Muscle of leg (tissue), 11 donors: ENCODE results near the gene RASA3. TPM values are rescaled to one million over a fixed set of nuclear protein-coding genes. Genes with fewer than 3 reads are reported as not detected.
"Not testable (repeated sequence)": the region's sequence is repeated elsewhere in the genome, so short reads cannot be mapped to it uniquely, and the experiment has no call there.

Experiments
- DNase-seq: peaks from one replicate; pipeline ENCODE4 v3.0.0; 2013
- H3K27ac ChIP-seq: one replicate; pipeline ENCODE4 v1.5.1; 2013; ENCODE audit warnings: mild to moderate bottlenecking, low read length, control low read depth
- H3K27me3 ChIP-seq: one replicate; pipeline ENCODE4 v1.6.1; 2013; ENCODE audit warnings: low read length; ENCODE audit not compliant: control insufficient read depth, insufficient read depth
- H3K36me3 ChIP-seq: one replicate; pipeline ENCODE4 v1.6.1; 2013; ENCODE audit warnings: low read length; ENCODE audit not compliant: control insufficient read depth, insufficient read depth
- H3K4me1 ChIP-seq: one replicate; pipeline ENCODE4 v1.6.1; 2013; ENCODE audit warnings: low read length; ENCODE audit not compliant: control insufficient read depth, insufficient read depth
- H3K4me3 ChIP-seq: one replicate; pipeline ENCODE4 v1.5.1; 2013; ENCODE audit warnings: low read length, control low read depth
- H3K9me3 ChIP-seq: replicated peaks from 2 replicates; pipeline ENCODE4 v1.6.1; 2013; ENCODE audit warnings: low read depth, low read length; ENCODE audit not compliant: control insufficient read depth
- WGBS: methylation state at CpG from one replicate; pipeline ENCODE4 v1.1.5; 2013; ENCODE audit warnings: missing lambda C conversion rate; ENCODE audit not compliant: insufficient coverage; 5-methylcytosine and 5-hydroxymethylcytosine counted together
- polyA plus RNA-seq, 8 donors: library from polyadenylated mRNA; unstranded; fragments of 120-200 nt; gene quantifications; one replicate each; pipeline versions ENCODE4 v1.2.1 to v1.2.3, GENCODE V29; 2013; ENCODE audit warnings: inconsistent platforms in 1 of 8, low replicate concordance in 1 of 8; ENCODE audit not compliant: insufficient read length in 8 of 8, insufficient read depth in 1 of 8
- total RNA-seq: library from RNA; stranded (reverse); fragments of 120-200 nt; gene quantifications from one replicate; pipeline ENCODE4 v1.2.4, GENCODE V29; 2013

RASA3 gene
- total and polyA plus RNA-seq, 9 donors: 15.9 to 27.2 (median 21.6) TPM

DNA sequence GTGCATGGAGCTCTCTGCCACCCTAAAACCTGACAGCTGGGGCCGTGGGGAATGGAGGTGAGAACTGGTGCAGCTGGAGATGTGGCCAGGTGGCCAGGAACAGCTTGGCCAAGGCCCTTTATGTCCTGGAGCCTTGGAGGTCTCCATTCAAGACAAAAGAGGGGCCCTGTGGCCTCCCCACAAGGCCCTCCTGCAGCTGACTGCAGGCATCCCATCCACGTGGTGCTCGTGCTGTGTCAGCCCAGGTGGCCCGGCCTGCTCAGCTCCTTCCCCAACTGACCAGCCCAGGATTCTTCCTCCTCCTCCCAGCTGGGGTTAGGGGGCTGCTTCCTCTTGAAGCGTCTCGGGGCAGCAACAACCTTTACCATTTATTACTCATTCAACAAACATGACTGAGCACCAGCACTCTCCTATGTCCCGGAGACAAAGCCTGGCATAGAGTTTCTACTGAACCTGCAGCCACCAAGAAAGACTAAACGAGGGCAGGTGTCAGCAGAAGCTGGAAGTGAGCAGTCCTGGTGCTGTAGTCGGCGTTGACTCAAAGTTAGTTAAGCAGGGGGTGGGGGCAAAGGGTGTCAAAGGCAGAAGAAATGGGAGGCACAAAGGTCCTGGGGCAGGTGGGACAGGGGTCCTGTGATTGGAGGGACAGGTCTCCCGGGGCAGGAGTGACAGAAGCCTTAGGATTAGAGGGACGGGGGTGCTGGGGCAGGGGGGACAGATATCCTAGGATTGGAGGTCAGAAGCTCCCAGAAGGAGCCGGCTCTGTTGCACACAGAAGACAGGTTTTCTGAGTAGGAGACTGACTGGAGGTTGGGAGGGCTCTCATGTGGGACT is 135.3 kb downstream of the RASA3 start:
- no peak for DNase-seq
- H3K4me3 ChIP-seq: no peak overlapping the region
- no peaks in the 10 kb centered on the region for H3K27me3 ChIP-seq
- H3K9me3 ChIP-seq: no peaks in the 10 kb centered on the region
- peaks cover 36% of the 10 kb centered on the region for H3K4me1 ChIP-seq
- peaks cover 60% of the 10 kb centered on the region for H3K36me3 ChIP-seq
- no peak overlapping the region for H3K27ac ChIP-seq
- WGBS: 87% methylated on average over 10 of the region's 13 CpGs

DNA sequence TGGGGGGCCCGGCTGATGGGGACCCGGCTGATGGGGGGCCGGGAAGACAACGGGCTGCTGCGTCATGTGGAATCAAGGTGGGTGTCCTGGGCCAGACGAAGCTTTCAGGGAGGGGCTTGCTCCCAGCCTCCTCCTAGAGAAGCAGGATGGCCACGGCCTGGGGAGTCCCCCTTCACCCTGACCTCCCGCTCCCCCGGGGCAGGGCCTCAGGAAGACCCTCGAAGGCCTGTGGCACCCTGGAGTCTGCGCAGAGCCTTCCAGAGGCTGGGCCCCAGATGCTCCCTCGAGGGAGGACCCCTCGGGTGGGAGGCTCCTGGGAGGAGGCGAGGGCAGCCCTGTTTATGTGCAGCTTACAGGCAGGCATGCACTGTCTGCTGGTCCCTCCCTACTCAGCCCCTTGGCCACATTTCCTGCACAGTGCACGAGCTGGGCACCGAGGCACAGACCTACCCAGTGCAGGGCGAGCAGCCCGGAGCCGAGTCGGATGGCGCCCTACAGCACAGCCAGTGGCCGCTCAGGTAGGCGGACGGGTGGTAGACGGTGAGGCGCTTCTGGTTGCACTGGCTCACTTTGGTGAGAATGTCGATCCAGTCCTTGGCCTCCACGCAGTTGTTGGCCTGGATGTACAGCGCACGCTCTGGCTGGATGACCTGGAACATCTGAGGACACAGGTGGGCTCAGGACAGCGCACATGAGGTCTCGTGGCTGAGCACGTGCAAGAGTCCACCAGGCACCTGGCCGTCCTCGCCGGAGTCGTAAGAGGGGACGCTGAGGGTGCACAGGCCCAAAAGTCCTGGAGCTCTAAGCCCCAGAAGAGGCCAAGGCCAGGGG is 136.1 kb downstream of the RASA3 start:
- WGBS: 92% methylated on average over 32 of the region's 38 CpGs
- Histone ChIP-seq H3K36me3 (peaks cover 59% of the 10 kb centered on the region), H3K4me1 (peaks cover 43% of the 10 kb centered on the region), H3K9me3 (no peaks in the 10 kb centered on the region), H3K27me3 (no peaks in the 10 kb centered on the region), H3K4me3 (no peak overlapping the region), H3K27ac (no peak overlapping the region)
- no peak for DNase-seq

DNA sequence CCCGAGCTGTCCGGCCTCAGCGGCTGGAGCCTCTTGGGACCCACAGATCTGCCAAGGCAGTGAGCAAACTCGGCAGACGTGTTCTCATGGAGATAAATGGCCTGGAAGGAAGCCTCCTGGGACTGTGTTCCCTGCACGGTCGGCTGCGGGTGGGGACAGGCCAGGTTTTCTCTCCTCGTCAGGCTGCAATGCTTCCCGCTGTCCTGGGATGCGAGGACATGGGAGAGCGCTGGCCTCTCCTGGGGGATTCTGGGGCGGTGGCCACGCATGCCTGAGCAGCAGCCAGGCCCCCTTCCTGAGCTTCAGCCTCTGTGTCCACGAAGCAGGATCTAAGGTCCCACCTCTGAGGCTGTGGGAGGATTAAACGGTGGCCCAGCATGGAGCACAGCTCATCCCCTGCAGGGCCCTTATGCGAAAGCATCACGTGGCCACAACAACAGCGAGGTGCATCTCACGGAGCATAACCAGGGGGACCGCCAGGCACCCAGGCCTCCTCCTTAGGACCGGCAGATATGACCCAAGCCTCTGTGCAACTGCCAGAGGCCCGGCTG is 137.3 kb downstream of the RASA3 start:
- H3K9me3 ChIP-seq: no peaks in the 10 kb centered on the region
- 65% methylated on average over 22 of the region's 23 CpGs for WGBS
- H3K4me3 ChIP-seq: no peak overlapping the region
- peaks cover 48% of the 10 kb centered on the region for H3K4me1 ChIP-seq
- no peaks in the 10 kb centered on the region for H3K27me3 ChIP-seq
- no peak for DNase-seq
- peaks cover 57% of the 10 kb centered on the region for H3K36me3 ChIP-seq
- H3K27ac ChIP-seq: no peak overlapping the region

DNA sequence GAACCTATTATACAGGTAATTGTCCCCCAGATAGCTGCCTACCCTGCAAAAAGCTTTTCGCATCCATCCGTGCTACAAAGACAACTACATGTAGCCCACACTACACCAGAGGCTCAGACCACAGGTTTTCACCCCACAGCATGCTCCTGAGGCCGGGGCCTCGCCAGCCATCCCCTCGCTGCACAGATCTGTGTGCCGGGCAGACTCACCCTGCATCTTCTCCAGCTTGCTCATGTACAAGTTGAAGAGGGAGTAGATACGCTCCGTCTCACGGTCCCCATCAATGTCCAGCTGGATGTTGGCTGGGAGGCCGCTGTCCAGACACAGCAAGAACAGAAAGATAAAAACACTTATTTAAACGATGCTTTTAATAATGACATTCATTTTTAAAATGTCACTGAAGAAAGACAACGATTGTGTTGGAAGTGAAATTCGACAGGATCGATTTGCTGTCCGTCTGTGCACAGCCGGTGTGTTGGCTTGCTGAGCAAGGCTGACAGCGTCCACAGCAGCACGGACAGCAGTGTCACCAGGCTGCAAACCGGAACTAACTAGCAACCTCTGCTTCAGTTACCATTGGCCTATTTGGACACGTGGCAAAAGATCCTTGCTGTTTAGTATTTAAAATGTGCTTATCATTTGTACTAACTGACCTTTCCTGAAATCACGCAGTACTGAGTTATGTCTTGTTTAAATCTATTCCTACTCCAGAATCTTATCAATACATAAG is 140.0 kb downstream of the RASA3 start:
- Histone ChIP-seq H3K4me3 (no peak overlapping the region), H3K9me3 (no peaks in the 10 kb centered on the region), H3K27me3 (no peaks in the 10 kb centered on the region), H3K4me1 (peaks cover 28% of the 10 kb centered on the region), H3K36me3 (peaks cover 45% of the 10 kb centered on the region), H3K27ac (no peak overlapping the region)
- WGBS: 75% methylated on average over 12 of the region's 21 CpGs
- DNase-seq: no peak

DNA sequence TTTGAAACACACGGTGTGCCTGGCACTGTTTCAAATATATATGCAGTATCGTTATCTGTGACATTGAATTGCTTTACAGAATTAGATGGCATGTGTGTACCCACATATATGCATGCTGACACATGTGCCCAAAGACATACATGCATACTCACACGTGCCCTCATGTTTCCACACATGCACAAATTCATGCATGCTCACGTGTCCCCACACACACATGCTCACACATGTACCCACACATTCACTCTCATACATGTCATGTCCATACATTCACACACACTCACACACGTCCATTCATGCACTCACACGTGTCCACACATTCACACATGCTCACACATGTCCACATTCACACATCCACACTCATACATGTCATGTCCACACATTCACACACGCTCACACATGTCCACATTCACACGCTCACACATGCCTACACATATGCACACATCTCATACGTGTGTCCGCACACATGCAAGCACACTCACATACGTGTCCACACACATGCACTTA is 140.7 kb downstream of the RASA3 start:
- WGBS: 86% methylated on average over 6 of the region's 11 CpGs
- Histone ChIP-seq H3K4me3 (no peak overlapping the region), H3K36me3 (peaks cover 40% of the 10 kb centered on the region), H3K27ac (peak overlapping the region; percentile 13), H3K27me3 (no peaks in the 10 kb centered on the region), H3K9me3 (no peaks in the 10 kb centered on the region), H3K4me1 (peaks cover 21% of the 10 kb centered on the region)
- no peak for DNase-seq

DNA sequence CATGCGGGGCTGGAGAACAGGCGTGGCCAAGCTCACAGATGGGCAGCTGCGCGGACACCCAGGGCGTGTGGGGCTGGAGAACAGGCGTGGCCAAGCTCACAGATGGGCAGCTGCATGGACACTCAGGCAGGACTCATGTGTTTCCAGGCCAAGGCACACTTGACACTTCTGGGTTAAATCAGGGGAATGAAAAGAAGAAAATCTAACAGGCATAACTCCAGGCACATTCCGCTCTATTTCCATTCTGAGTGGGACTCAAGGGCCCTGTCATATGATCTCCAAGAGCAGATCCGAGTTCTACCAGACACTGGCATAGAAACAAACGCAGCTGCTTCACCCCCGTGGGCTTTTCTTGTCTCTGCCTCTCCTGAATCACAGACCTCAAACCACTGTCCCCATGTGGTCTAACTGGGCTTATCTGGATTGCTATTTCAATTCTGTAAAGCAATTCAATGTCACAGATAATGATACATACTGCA is 141.2 kb downstream of the RASA3 start:
- Histone ChIP-seq H3K27me3 (no peaks in the 10 kb centered on the region), H3K36me3 (peaks cover 35% of the 10 kb centered on the region), H3K9me3 (no peaks in the 10 kb centered on the region), H3K27ac (peak overlapping the region; percentile 13), H3K4me3 (no peak overlapping the region), H3K4me1 (peaks cover 19% of the 10 kb centered on the region)
- DNase-seq: peak; percentile 69
- 47% methylated on average over 8 of the region's 10 CpGs for WGBS

DNA sequence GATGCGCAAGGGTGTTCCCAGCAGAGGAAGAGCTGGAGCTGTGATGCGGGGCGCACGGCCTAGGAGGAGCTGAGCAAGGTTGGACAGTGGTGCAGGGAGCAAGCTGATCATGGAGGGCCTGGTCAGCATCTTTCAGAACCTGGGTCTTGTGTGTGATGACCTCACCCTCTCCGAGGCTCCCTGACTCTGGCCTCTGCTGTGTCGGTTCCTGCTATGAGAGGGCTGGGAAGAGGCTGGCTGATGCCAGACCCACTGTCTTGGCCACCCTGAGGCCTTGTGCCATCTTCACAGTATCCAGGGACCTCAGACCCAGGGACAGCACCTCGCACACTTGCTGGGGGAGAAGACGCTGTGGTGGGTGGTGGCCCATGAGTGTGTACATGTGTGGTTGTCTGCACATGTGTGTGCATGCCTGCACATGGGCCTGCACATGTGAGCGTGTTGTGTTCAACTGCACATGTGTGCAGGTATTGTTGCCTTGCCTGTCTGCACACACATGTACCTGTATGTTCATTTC is 142.0 kb downstream of the RASA3 start:
- no peak for DNase-seq
- peaks cover 32% of the 10 kb centered on the region for H3K36me3 ChIP-seq
- peak overlapping the region; percentile 3 for H3K27ac ChIP-seq
- H3K4me3 ChIP-seq: no peak overlapping the region
- H3K27me3 ChIP-seq: no peaks in the 10 kb centered on the region
- peaks cover 19% of the 10 kb centered on the region for H3K4me1 ChIP-seq
- H3K9me3 ChIP-seq: no peaks in the 10 kb centered on the region
- 94% methylated on average over 8 of the region's 9 CpGs for WGBS

GRCh38 chr13:113989585-113990300 is 142.7 kb downstream of the RASA3 start:
- H3K4me1 ChIP-seq: peaks cover 16% of the 10 kb centered on the region
- no peak for DNase-seq
- H3K36me3 ChIP-seq: peaks cover 26% of the 10 kb centered on the region
- H3K9me3 ChIP-seq: no peaks in the 10 kb centered on the region
- no peak overlapping the region for H3K4me3 ChIP-seq
- H3K27me3 ChIP-seq: no peaks in the 10 kb centered on the region
- WGBS: 92% methylated on average over 5 of the region's 8 CpGs
- no peak overlapping the region for H3K27ac ChIP-seq

DNA sequence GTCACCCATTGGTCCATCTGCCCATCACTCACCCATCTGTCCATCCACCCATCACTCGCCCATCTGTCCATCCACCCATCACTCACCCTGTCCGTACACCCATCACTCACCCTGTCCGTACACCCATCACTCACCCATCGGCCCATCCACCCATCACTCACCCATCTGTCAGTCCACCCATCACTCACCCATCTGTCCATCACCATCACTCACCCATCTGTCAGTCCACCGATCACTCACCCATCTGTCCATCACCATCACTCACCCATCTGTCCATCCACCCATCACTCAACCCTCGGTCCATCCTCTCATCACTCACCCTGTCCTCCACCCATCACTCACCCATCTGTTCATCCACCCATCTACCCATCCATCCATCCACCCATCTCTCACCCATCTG is 143.6 kb downstream of the RASA3 start:
- Histone ChIP-seq H3K4me1 (peaks cover 16% of the 10 kb centered on the region), H3K36me3 (peaks cover 23% of the 10 kb centered on the region)
- 88% methylated on average over 6 of the region's 6 CpGs for WGBS
- not testable (repeated sequence) for DNase-seq, H3K27me3 ChIP-seq, H3K9me3 ChIP-seq, H3K27ac ChIP-seq, H3K4me3 ChIP-seq
